ENCODE measurements around the gene BEX3. TPM values are rescaled to one million over a fixed set of nuclear protein-coding genes. Genes with fewer than 3 reads are reported as not detected.

Gene BEX3
- total RNA-seq, 1 donor from 2014 or later = 158 TPM

DNA sequence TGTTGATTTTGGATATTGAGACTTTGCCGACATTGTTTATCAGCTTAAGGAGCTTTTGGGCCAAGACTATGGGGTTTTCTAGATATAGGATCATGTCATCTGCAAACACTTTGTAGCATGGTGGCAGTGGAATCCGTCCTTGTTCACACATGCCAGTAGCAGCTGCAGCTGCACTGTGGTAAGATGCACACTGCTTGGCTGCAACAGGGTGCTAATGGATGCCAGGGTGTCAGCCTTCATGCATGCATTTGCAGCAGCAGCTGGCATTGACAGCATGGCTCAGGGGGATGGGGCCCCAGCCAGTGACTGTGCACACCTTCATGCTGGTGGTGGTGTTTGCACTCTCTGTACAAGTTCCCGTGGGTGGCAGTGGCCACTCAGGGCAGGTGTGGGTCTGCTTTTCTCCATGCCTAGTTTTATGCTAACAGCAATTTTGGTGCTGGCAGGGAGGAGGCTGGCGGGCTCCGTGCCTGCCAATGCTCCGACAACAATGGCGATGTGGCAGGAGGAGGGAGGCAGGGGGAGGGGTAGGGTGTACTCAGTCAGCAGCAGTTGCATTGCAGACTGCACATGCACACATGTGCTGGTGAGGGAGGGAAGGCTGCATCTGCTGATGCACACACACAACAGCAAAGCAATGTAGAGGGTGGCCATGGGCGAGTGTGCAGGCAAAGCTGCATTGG lies 37.5 kb downstream of the BEX3 start:
- DNase-seq (ENCODE audit: missing footprints) (no peak), ATAC-seq (no peak)
- intact Hi-C loops (cut with DNase I) = no loop called here

GRCh38 chrX:103414561-103414960 lies 38.2 kb downstream of the BEX3 start:
- DNase-seq (ENCODE audit: missing footprints) (no peak), ATAC-seq (no peak)
- intact Hi-C loops (cut with DNase I) = no loop called here

DNA sequence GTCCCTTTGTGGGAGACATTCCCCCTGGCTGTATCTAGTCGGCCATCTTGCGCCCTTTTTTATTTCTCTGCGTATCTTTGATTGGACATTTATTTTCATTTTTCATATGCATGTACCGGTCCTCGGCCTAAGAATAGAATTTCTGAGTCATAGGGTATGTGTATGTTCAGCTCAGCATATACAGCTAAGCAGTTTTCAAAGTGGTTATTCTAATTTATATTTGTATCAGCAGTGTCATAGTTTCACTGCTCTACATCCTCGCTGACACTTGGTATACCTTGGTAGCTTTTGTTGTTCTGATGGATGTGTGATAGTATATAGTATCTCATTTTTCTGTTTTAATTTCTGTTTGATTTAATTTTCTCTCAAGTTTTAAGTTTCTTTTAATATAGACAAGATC lies 38.7 kb downstream of the BEX3 start:
- ATAC-seq = no peak
- intact Hi-C loops (cut with DNase I) = no loop called here
- no peak for DNase-seq (ENCODE audit: missing footprints)

DNA sequence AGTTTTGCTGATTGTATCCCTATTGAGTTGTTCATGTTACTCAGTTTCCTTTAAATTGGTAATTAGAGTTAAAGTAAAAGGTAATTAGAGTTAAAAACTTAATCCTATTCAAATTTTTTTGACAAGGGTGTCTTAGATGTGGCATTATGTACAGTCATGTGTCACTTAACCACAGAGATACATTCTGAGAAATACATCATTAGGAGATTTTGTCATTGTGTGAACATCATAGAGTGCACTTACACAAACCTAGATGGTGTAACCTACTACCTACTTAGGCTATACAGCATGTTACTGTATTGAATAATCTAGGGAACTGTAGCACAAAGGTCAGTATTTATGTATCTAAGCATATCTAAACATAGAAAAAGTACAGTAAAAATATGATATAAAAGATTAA lies 39.2 kb downstream of the BEX3 start:
- no peak for ATAC-seq
- intact Hi-C loops (cut with DNase I) = no loop called here
- no peak for DNase-seq (ENCODE audit: missing footprints)

- intact Hi-C loops (cut with DNase I) = no loop called here
- ATAC-seq (no peak), DNase-seq (ENCODE audit: missing footprints) (no peak)
Observed at GRCh38 chrX:103417370-103417769, 41.0 kb downstream of the BEX3 start.

DNA sequence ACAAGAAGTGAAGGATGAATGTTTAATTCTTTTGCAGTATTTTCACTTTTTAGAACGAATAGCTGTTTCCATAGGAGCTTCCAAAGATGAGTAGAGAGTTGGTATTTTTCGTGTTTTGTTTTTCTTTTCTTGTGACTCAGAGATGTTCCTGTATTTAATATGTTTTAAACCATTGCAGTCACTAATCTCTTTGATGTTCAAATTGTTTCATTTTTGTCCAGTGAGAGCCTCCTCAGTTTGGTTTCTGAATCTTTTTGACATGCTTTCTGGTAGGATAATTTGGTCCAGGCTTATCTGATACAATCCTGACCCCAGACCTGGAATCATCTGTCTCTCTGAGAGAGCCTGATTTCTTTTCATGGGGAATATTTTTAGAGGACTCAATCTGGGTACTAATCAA lies 41.6 kb downstream of the BEX3 start:
- intact Hi-C loops (cut with DNase I) = no loop called here
- DNase-seq (ENCODE audit: missing footprints) (no peak), ATAC-seq (no peak)

DNA sequence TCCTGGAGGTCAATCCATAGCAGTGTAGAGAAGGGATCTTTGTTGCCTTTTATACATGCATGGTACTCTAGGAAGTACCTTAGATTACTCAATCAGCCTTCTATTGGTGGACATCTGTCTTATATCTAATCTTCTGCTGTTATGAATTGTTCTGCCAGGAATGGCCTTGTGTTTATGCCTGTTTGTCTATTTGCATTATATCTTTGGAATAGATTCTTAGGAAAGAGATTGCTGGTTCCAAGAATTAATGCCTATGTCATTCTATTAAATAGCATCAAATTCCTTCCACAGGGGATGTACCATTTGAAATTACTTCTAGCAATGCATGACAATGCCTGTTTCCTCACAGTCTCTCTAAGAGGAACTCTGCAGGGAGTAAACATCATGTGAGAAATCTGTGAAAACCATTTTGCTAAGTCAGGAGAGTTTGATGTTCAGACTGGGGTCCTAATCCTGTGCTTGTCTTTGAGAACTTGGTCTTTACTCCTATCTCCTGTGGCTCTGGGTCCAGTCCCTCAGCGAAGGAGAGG lies 42.5 kb downstream of the BEX3 start:
- ATAC-seq (no peak), DNase-seq (ENCODE audit: missing footprints) (no peak)
- intact Hi-C loops (cut with DNase I) = no loop called here

DNA sequence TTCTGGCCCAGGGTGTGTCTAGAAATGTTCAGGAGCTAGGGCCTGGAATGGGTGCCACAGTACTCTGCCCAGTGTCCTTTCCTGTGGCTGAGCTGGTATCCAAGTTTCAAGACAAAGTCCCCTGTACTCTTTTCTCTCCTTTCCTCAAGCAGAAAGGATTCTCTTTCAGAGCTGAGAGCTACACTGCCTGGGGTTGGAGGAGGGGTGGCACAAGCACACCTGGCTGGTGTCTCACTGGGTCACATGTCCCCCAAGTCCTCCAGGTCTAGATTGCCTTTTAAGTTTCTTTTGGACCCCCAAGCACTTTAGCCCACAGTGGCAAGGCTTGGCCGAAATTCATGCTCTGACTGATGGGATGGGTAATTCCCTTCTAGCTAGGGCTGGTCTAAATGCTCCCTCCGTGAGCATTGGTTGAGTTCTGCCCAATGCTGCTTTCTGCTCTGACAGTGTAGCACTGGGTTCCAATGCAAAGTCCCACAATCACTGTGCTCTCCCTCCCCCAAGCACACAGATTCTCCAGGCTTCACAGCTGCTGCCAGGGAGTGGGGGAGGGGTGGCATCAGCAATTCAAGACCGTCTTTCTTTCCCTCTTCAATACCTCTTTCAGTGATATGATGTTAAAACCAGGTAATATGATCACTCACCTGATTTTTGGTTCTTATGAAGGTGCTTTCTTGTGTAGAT lies 47.8 kb downstream of the BEX3 start:
- ATAC-seq = no peak
- DNase-seq (ENCODE audit: missing footprints) = no peak
- intact Hi-C loops (cut with DNase I) = no loop called here

Other genes starting within 250 kb of the BEX3 start
- gene BEX4, start 161.4 kb upstream of the BEX3 start, total RNA-seq = 30.3 TPM
- 38.0 TPM for gene TCEAL8, start 121.4 kb upstream of the BEX3 start, total RNA-seq
- gene TCEAL5, start 99.8 kb upstream of the BEX3 start, total RNA-seq = not detected
- 0.73 TPM for gene BEX2, start 65.5 kb upstream of the BEX3 start, total RNA-seq
- 3.1 TPM for gene TCEAL7, start 46.3 kb upstream of the BEX3 start, total RNA-seq
- 23.4 TPM for gene TCEAL9, start 20.0 kb upstream of the BEX3 start, total RNA-seq
- not detected for gene RAB40A, start 143.0 kb downstream of the BEX3 start, total RNA-seq
- gene TCEAL4, start 209.0 kb downstream of the BEX3 start, total RNA-seq = 64.3 TPM
- 19.3 TPM for gene TCEAL3, start 231.4 kb downstream of the BEX3 start, total RNA-seq